ENCODE data around the gene CDK2AP2.
"Not testable (repeated sequence)": the region's sequence is repeated elsewhere in the genome, so short reads cannot be mapped to it uniquely, and the experiment has no call there.

Gene CDK2AP2

GRCh38 chr11:67489885-67490726 is 17.9 kb downstream of the CDK2AP2 start:
- no peak for DNase-seq

- DNase-seq: no peak
These were observed 18.6 kb downstream of the CDK2AP2 start for GRCh38 chr11:67489203-67489884.

GRCh38 chr11:67486481-67487195 is 21.3 kb downstream of the CDK2AP2 start:
- DNase-seq: no peak

- DNase-seq: not testable (repeated sequence)
These were observed 22.0 kb downstream of the CDK2AP2 start for GRCh38 chr11:67485873-67486361.

GRCh38 chr11:67484847-67485311 is 23.1 kb downstream of the CDK2AP2 start:
- no peak for DNase-seq

GRCh38 chr11:67483831-67484665 is 23.9 kb downstream of the CDK2AP2 start:
- no peak for DNase-seq

GRCh38 chr11:67482827-67483798 is 24.8 kb downstream of the CDK2AP2 start, which contains the start of gene AIP:
TSS of gene AIP (plus strand) at chr11:67483026. CDS start at chr11:67483159, 133 bp downstream.
- DNase-seq: peak; percentile 100

- DNase-seq: no peak
These were observed 25.6 kb downstream of the CDK2AP2 start for GRCh38 chr11:67482275-67482826.

- DNase-seq: not testable (repeated sequence)
These were observed 30.5 kb downstream of the CDK2AP2 start for GRCh38 chr11:67477344-67478050.

GRCh38 chr11:67476692-67477091 is 31.3 kb downstream of the CDK2AP2 start:
- DNase-seq: not testable (repeated sequence)

GRCh38 chr11:67472882-67473281 is 35.1 kb downstream of the CDK2AP2 start:
- no peak for DNase-seq

GRCh38 chr11:67470337-67471002 is 37.5 kb downstream of the CDK2AP2 start:
- no peak for DNase-seq

GRCh38 chr11:67469508-67469811 is 38.5 kb downstream of the CDK2AP2 start:
- DNase-seq: no peak

GRCh38 chr11:67468759-67469507 is 39.0 kb downstream of the CDK2AP2 start, which contains the start of gene TMEM134:
TSS of gene TMEM134 (minus strand) at chr11:67469251. CDS start at chr11:67469192, 59 bp downstream.
- peak; percentile 96 for DNase-seq

GRCh38 chr11:67468456-67468758 is 39.6 kb downstream of the CDK2AP2 start:
- DNase-seq: no peak

GRCh38 chr11:67468056-67468455 is 39.9 kb downstream of the CDK2AP2 start:
- no peak for DNase-seq

GRCh38 chr11:67466962-67467771 is 40.8 kb downstream of the CDK2AP2 start:
- no peak for DNase-seq

- DNase-seq: no peak
These were observed 41.6 kb downstream of the CDK2AP2 start for GRCh38 chr11:67466367-67466766.
